Ascending aorta (tissue), 2 donors: Measurements from ENCODE around the gene TGFBR2. TPM values are rescaled to one million over a fixed set of nuclear protein-coding genes. Genes with fewer than 3 reads are reported as not detected.

Experiments used
- DNase-seq, 2 donors: peaks; one replicate each; pipeline ENCODE4 v3.0.0-alpha.2; 2019; ENCODE audit warnings: low spot score in 2 of 2
- H3K27ac ChIP-seq, 2 donors: fragments of 200-600 bp; sonication (generic); one replicate each; pipeline ENCODE4 v1.5.1; 2016 to 2017; ENCODE audit warnings: mild to moderate bottlenecking in 1 of 2
- H3K27me3 ChIP-seq: fragments of 200-600 bp; sonication (generic); one replicate; pipeline ENCODE4 v1.5.1; 2017
- H3K36me3 ChIP-seq, 2 donors: fragments of 200-600 bp; sonication (generic); one replicate each; pipeline ENCODE4 v1.5.1; 2016
- H3K4me1 ChIP-seq, 2 donors: fragments of 200-600 bp; sonication (generic); one replicate each; pipeline ENCODE4 v1.5.1; 2016 to 2017; ENCODE audit warnings: mild to moderate bottlenecking in 1 of 2
- H3K4me3 ChIP-seq, 2 donors: fragments of 200-600 bp; sonication (generic); one replicate each; pipeline ENCODE4 v1.5.1; 2016 to 2017; ENCODE audit warnings: mild to moderate bottlenecking in 1 of 2
- H3K9me3 ChIP-seq, 2 donors: fragments of 200-600 bp; sonication (generic); one replicate each; pipeline ENCODE4 v1.5.1; 2016
- CTCF ChIP-seq, 3 experiments: fragments of 200-600 bp in 2 of 3; fragments of 450-650 bp in 1 of 3; sonication (generic) in 2 of 3; IDR thresholded peaks; one replicate each; pipeline ENCODE4 v1.5.1; 2016 to 2019; ENCODE audit warnings: antibody characterized with exemption in 3 of 3, mild to moderate bottlenecking in 1 of 3, moderate library complexity in 1 of 3
- intact Hi-C: fragments of 100-400 bp; cut with DNase I; formaldehyde crosslinking; loops from one replicate; pipeline ENCODE4 v1.15.1; 2023
- total RNA-seq: library from RNA; depleted of rRNA; stranded (reverse); fragments of >200 nt; gene quantifications from one replicate; pipeline ENCODE4 v1.1.0, GENCODE V29; 2016

Gene TGFBR2
- total RNA-seq, 1 donor from 2014 or later: 343 TPM

GRCh38 chr3:30655187-30655812 is 48.9 kb downstream of the TGFBR2 start:
- Histone ChIP-seq H3K27me3 (no peaks in the 10 kb centered on the region), H3K4me3 (no peak overlapping the region), H3K36me3 (peaks cover 35 to 78% of the 10 kb centered on the region in 2 donors), H3K27ac (peak overlapping the region; percentile 2 to 65), H3K9me3 (no peaks in the 10 kb centered on the region), H3K4me1 (peaks cover 38 to 45% of the 10 kb centered on the region in 2 donors)
- no peak for TF ChIP-seq CTCF (IDR thresholded peaks at IDR 0.05)
- no peak for DNase-seq
- intact Hi-C loops: no loop called here

- Histone ChIP-seq H3K9me3 (no peaks in the 10 kb centered on the region), H3K4me1 (peaks cover 38 to 57% of the 10 kb centered on the region in 2 donors), H3K27me3 (no peaks in the 10 kb centered on the region), H3K36me3 (peaks cover 23 to 76% of the 10 kb centered on the region in 2 donors), H3K27ac (peak overlapping the region; percentile 62 to 65), H3K4me3 (no peak overlapping the region)
- TF ChIP-seq CTCF (IDR thresholded peaks at IDR 0.05): no peak
- no peak for DNase-seq
- intact Hi-C loops: no loop called here
These were observed 50.3 kb downstream of the TGFBR2 start for GRCh38 chr3:30656624-30657141.

- H3K4me1 ChIP-seq: peaks cover 38 to 64% of the 10 kb centered on the region in 2 donors
- peak overlapping the region; percentile 62 to 72 for H3K27ac ChIP-seq
- no peaks in the 10 kb centered on the region for H3K9me3 ChIP-seq
- no peaks in the 10 kb centered on the region for H3K27me3 ChIP-seq
- peak overlapping the region in 1 of 2 donors; percentile 41 for H3K4me3 ChIP-seq
- H3K36me3 ChIP-seq: peaks cover 15 to 64% of the 10 kb centered on the region in 2 donors
- no peak for TF ChIP-seq CTCF (IDR thresholded peaks at IDR 0.05)
- DNase-seq: no peak
- intact Hi-C loops: loop anchor here (2.0 kb wide), 1 partner anchor 51 kb away; the partner anchor contains the start of gene TGFBR2
These were observed 51.5 kb downstream of the TGFBR2 start for GRCh38 chr3:30657914-30658313.

- intact Hi-C loops: loop anchor here (2.0 kb wide), 1 partner anchor 52 kb away; the partner anchor contains the start of gene TGFBR2
- H3K4me1 ChIP-seq: peaks cover 38 to 69% of the 10 kb centered on the region in 2 donors
- no peak for TF ChIP-seq CTCF (IDR thresholded peaks at IDR 0.05)
- H3K4me3 ChIP-seq: peak overlapping the region in 1 of 2 donors; percentile 41
- no peak for DNase-seq
- peak overlapping the region; percentile 62 to 72 for H3K27ac ChIP-seq
- H3K27me3 ChIP-seq: no peaks in the 10 kb centered on the region
- peaks cover 15 to 58% of the 10 kb centered on the region in 2 donors for H3K36me3 ChIP-seq
- no peaks in the 10 kb centered on the region for H3K9me3 ChIP-seq
These were observed 52.1 kb downstream of the TGFBR2 start for GRCh38 chr3:30658328-30659052.

- Histone ChIP-seq H3K36me3 (peaks cover 12 to 48% of the 10 kb centered on the region in 2 donors), H3K27me3 (no peaks in the 10 kb centered on the region), H3K27ac (peak overlapping the region; percentile 62 to 72), H3K4me1 (peaks cover 34 to 79% of the 10 kb centered on the region in 2 donors), H3K4me3 (peak overlapping the region in 1 of 2 donors; percentile 41), H3K9me3 (no peaks in the 10 kb centered on the region)
- no peak for TF ChIP-seq CTCF (IDR thresholded peaks at IDR 0.05)
- intact Hi-C loops: loop anchor here (2.0 kb wide), 1 partner anchor 53 kb away; the partner anchor contains the start of gene TGFBR2
- no peak for DNase-seq
These were observed 53.1 kb downstream of the TGFBR2 start for GRCh38 chr3:30659270-30660130.
